Body of pancreas (tissue), 4 donors: ENCODE data around the gene HDDC3. TPM values are rescaled to one million over a fixed set of nuclear protein-coding genes. Genes with fewer than 3 reads are reported as not detected.

Experiments used
- ATAC-seq: fragments of 150-250 bp; one replicate; pipeline ENCODE4 v1.9.1; 2016
- DNase-seq, 4 donors: peaks; one replicate each; pipeline ENCODE4 v3.0.0-alpha.2; 2019
- H3K27ac ChIP-seq, 4 donors: fragments of 200-600 bp; sonication (generic); 1 replicate in 3 of 4; 2 replicates in 1 of 4; pipeline versions ENCODE4 v1.5.1 to v1.6.1; 2016 to 2019; ENCODE audit warnings: mild to moderate bottlenecking in 1 of 4, mixed read lengths in 1 of 4, moderate library complexity in 1 of 4
- H3K27me3 ChIP-seq, 2 donors: fragments of 200-600 bp; sonication (generic); one replicate each; pipeline ENCODE4 v1.6.0; 2016; ENCODE audit warnings: mild to moderate bottlenecking in 1 of 2
- H3K36me3 ChIP-seq, 2 donors: fragments of 200-600 bp; sonication (generic); replicated peaks in 1 of 2; 2 replicates each; pipeline ENCODE4 v1.5.1; 2016; ENCODE audit warnings: low read depth in 2 of 2; ENCODE audit not compliant: insufficient read depth in 1 of 2
- H3K4me1 ChIP-seq: fragments of 200-600 bp; sonication (generic); one replicate; pipeline ENCODE4 v1.6.0; 2016
- H3K4me3 ChIP-seq, 2 donors: fragments of 200-600 bp; sonication (generic); 1 replicate in 1 of 2; 2 replicates in 1 of 2; pipeline ENCODE4 v1.5.1; 2016 to 2019
- H3K9me3 ChIP-seq, 3 donors: fragments of 200-600 bp; sonication (generic); 1 replicate in 2 of 3; 2 replicates in 1 of 3; pipeline ENCODE4 v1.5.1; 2016
- POLR2A ChIP-seq, 3 donors: fragments of 450-650 bp; IDR thresholded peaks; one replicate each; pipeline ENCODE4 v1.6.1; 2016; ENCODE audit warnings: antibody characterized with exemption in 3 of 3, mild to moderate bottlenecking in 2 of 3
- WGBS, 2 donors: methylation state at CpG; one replicate each; pipeline ENCODE4 v1.1.5; 2017; 5-methylcytosine and 5-hydroxymethylcytosine counted together
- intact Hi-C: fragments of 100-400 bp; cut with DNase I; formaldehyde crosslinking; loops from one replicate; pipeline ENCODE4 v1.15.1; 2023
- total RNA-seq, 2 donors: library from RNA; depleted of rRNA; stranded (reverse); fragments of >200 nt; gene quantifications; one replicate each; pipeline ENCODE4 v1.1.0, GENCODE V29; 2016
- TF ChIP-seq, protein P1 (sequence below), 7 experiments: fragments of 450-650 bp in 4 of 7; fragments of 200-600 bp in 3 of 7; sonication (generic) in 3 of 7; IDR thresholded peaks; one replicate each; pipeline ENCODE4 v1.5.1; 2016 to 2019; ENCODE audit warnings: antibody characterized with exemption in 7 of 7

The HDDC3 gene
- total RNA-seq, 2 donors from 2014 or later = 13.8 to 14.5 TPM

DNA sequence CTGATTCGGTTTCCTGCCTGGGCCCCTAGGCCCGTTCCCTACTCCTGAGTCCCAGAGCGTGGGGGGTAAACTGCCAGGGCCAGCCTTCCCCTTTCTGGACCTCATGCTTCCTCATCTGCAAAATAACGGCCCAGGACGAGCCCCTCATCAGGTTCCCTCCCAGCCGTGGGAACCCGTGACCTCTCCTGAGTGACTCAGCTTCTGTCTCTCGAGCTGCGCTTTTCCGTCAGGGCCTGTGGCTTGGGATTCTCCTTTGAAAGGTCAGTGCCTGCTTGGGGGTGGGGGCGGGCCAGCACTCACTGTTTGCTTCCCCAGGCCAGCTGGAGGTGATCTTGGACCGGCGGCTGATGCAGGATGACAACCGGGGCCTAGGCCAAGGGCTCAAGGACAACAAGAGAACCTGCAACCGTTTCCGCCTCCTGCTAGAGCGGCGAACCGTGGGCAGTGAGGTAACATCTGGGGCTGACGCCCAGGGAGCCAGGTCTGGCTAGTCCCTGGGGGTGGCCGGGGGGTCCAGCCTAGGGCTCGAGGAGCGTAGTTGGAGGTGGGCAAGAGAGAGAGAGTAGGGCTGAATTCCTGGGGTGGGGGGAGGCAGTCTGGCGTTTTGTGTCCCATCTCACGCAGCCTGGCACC, 16.4 kb downstream of the HDDC3 start:
- DNase-seq (peak in 2 of 4 donors; percentile 68 to 78), ATAC-seq (no peak)
- whole genome bisulfite sequencing, 2 donors = 69 to 89% methylated on average over 12 to 25 of the region's 25 CpGs
- peak overlapping the region in 1 of 4 donors; percentile 6 for H3K27ac ChIP-seq
- H3K4me3 ChIP-seq = no peak overlapping the region
- peaks cover 39 to 76% of the 10 kb centered on the region in 2 donors for H3K36me3 ChIP-seq
- H3K4me1 ChIP-seq = no peaks in the 10 kb centered on the region
- no peaks in the 10 kb centered on the region for H3K9me3 ChIP-seq
- intact Hi-C loops = no loop called here
- no peak for TF ChIP-seq POLR2A (IDR thresholded peaks at IDR 0.05)
- TF ChIP-seq, protein P1, sequence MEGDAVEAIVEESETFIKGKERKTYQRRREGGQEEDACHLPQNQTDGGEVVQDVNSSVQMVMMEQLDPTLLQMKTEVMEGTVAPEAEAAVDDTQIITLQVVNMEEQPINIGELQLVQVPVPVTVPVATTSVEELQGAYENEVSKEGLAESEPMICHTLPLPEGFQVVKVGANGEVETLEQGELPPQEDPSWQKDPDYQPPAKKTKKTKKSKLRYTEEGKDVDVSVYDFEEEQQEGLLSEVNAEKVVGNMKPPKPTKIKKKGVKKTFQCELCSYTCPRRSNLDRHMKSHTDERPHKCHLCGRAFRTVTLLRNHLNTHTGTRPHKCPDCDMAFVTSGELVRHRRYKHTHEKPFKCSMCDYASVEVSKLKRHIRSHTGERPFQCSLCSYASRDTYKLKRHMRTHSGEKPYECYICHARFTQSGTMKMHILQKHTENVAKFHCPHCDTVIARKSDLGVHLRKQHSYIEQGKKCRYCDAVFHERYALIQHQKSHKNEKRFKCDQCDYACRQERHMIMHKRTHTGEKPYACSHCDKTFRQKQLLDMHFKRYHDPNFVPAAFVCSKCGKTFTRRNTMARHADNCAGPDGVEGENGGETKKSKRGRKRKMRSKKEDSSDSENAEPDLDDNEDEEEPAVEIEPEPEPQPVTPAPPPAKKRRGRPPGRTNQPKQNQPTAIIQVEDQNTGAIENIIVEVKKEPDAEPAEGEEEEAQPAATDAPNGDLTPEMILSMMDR (IDR thresholded peaks at IDR 0.05) = no peak
- no peaks in the 10 kb centered on the region for H3K27me3 ChIP-seq

DNA sequence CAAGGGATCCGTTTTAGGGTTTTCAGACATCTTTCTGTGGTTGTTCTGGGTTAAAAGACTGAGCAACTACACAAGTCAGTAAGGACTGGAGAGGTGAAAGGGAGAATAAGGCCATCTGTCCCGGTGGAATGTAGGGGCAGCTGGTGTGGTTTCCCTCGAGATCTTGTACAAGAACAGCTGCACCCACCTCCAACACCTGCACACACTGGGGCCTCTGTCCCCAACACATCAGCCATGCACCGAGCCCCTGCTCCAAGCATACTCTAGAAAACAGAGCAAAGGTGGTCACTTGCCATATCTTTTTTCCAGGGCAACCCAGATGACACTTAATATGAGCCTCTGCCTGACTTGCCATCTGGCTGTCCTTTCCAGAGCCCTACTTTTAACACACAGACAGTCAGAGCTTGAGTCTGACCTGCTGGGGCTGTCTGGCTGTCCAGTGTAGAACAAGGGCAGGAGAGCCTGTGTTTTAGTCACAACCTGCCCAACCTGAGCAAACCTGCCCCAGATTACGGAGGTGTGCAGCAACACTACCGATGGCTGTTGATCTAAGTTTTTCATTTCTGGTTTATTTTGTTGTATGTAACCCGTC, 17.0 kb downstream of the HDDC3 start:
- DNase-seq (no peak), ATAC-seq (no peak)
- Histone ChIP-seq H3K27me3 (no peaks in the 10 kb centered on the region), H3K4me1 (no peaks in the 10 kb centered on the region), H3K9me3 (no peaks in the 10 kb centered on the region), H3K4me3 (no peak overlapping the region), H3K36me3 (peaks cover 45 to 77% of the 10 kb centered on the region in 2 donors), H3K27ac (peak overlapping the region in 1 of 4 donors; percentile 6)
- 77 to 93% methylated on average over 4 to 7 of the region's 7 CpGs for WGBS, 2 donors
- intact Hi-C loops = no loop called here
- TF ChIP-seq POLR2A (IDR thresholded peaks at IDR 0.05) = no peak
- TF ChIP-seq, protein P1 (IDR thresholded peaks at IDR 0.05) = no peak

DNA sequence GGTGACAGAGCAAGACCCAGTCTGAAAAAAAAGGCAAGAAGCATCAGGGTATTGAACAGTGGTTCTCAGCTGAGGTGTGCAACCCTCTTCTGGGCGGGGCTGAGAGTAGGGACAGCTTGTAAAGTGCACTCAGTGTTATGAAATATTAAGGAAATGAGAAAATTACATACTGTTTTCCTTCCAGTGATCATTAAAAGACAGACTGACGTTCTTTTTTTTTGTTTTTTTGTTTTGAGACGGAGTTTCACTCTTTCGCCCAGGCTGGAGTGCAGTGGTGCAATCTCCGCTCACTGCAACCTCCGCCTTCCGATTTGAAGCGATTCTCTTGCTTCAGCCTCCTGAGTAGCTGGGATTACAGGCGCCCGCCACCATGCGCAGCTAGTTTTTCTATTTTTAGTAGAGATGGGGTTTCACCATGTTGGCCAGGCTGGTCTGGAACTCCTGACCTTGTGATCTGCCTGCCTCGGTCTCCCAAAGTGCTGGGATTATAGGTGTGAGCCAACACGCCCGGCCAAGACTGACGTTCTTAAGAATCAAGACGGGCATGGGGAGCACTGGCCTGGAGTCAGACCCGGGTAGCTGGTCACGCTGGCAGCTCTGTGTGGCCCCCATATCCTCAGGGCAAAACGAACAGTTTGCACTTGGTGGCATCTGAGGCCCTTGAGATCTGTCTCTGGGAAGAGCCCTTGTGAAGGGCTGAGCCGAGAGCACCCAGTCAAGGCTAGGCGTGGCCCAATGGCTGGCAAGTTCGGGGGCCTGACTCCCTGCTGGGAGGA, 17.9 kb downstream of the HDDC3 start:
- H3K9me3 ChIP-seq = no peaks in the 10 kb centered on the region
- DNase-seq = no peak
- peaks cover 44 to 77% of the 10 kb centered on the region in 2 donors for H3K36me3 ChIP-seq
- no peak for ATAC-seq
- H3K4me3 ChIP-seq = no peak overlapping the region
- H3K4me1 ChIP-seq = no peaks in the 10 kb centered on the region
- intact Hi-C loops = no loop called here
- H3K27me3 ChIP-seq = no peaks in the 10 kb centered on the region
- H3K27ac ChIP-seq = peak overlapping the region in 1 of 4 donors; percentile 54
- TF ChIP-seq POLR2A (IDR thresholded peaks at IDR 0.05) = no peak
- TF ChIP-seq, protein P1 (IDR thresholded peaks at IDR 0.05) = no peak
- 78 to 83% methylated on average over 15 to 22 of the region's 22 CpGs for WGBS, 2 donors

DNA sequence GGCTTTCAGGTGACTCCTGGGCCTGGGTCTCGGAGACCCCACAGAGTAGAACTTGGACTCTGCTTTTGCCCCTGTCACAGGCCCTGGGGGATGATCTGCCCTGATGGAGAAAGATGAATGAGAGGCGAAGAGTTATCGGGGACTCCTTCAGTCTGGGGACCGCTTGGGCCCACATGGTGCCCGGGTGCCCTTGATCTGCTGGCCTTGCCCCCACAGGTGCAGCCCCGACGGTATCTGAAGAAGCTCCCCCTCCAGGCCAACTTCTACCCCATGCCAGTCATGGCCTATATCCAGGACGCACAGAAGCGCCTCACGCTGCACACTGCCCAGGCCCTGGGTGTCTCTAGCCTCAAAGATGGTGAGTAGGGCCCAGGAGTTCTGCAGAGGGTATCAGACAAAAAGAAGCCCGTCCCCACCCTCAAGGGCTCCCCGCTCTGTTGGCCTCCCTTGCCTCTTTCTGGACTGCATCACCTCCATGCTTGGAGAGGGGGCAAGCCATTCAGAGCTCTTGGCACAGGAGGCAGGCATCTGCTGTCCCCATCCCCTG, 18.9 kb downstream of the HDDC3 start:
- H3K36me3 ChIP-seq = peaks cover 41 to 74% of the 10 kb centered on the region in 2 donors
- ATAC-seq (no peak), DNase-seq (no peak)
- 92 to 93% methylated on average over 10 to 12 of the region's 12 CpGs for WGBS, 2 donors
- no peak overlapping the region for H3K27ac ChIP-seq
- no peaks in the 10 kb centered on the region for H3K9me3 ChIP-seq
- H3K27me3 ChIP-seq = no peaks in the 10 kb centered on the region
- TF ChIP-seq, protein P1 (IDR thresholded peaks at IDR 0.05) = no peak
- no peak for TF ChIP-seq POLR2A (IDR thresholded peaks at IDR 0.05)
- H3K4me1 ChIP-seq = no peaks in the 10 kb centered on the region
- intact Hi-C loops = no loop called here
- H3K4me3 ChIP-seq = no peak overlapping the region
